Measurements from ENCODE around the gene TP53TG5.

Gene TP53TG5

GRCh38 chr20:45344168-45344860 lies 33.8 kb downstream of the TP53TG5 start:
- DNase-seq: no peak

- DNase-seq: no peak
Observed at GRCh38 chr20:45343532-45344167, 34.5 kb downstream of the TP53TG5 start.

- DNase-seq: no peak
Observed at GRCh38 chr20:45342855-45343531, 35.1 kb downstream of the TP53TG5 start.

GRCh38 chr20:45341939-45342854 lies 35.9 kb downstream of the TP53TG5 start:
- DNase-seq: no peak

- no peak for DNase-seq
Observed at GRCh38 chr20:45341579-45341938, 36.6 kb downstream of the TP53TG5 start.

GRCh38 chr20:45340951-45341350 lies 37.2 kb downstream of the TP53TG5 start:
- no peak for DNase-seq

- no peak for DNase-seq
Observed at GRCh38 chr20:45340236-45340847, 37.8 kb downstream of the TP53TG5 start.

- DNase-seq: no peak
Observed at GRCh38 chr20:45339799-45340198, 38.3 kb downstream of the TP53TG5 start.

GRCh38 chr20:45339084-45339483 lies 39.0 kb downstream of the TP53TG5 start:
- no peak for DNase-seq

GRCh38 chr20:45338121-45339030 lies 39.7 kb downstream of the TP53TG5 start:
- no peak for DNase-seq

GRCh38 chr20:45337367-45338120 lies 40.6 kb downstream of the TP53TG5 start:
- DNase-seq: no peak

GRCh38 chr20:45336530-45337366 lies 41.4 kb downstream of the TP53TG5 start:
- no peak for DNase-seq

- DNase-seq: no peak
Observed at GRCh38 chr20:45330476-45330875, 47.6 kb downstream of the TP53TG5 start.

- DNase-seq: no peak
Observed at GRCh38 chr20:45329497-45330319, 48.4 kb downstream of the TP53TG5 start.

- DNase-seq: no peak
Observed at GRCh38 chr20:45328451-45328850, 49.7 kb downstream of the TP53TG5 start.

- DNase-seq: no peak
Observed at GRCh38 chr20:45325371-45325770, 52.8 kb downstream of the TP53TG5 start.

- DNase-seq: no peak
Observed at GRCh38 chr20:45323731-45324130, 54.4 kb downstream of the TP53TG5 start.

- DNase-seq: no peak
Observed at GRCh38 chr20:45322952-45323383, 55.2 kb downstream of the TP53TG5 start.
